Measurements from ENCODE around the gene RYR3. TPM values are rescaled to one million over a fixed set of nuclear protein-coding genes. Genes with fewer than 3 reads are reported as not detected.

RYR3 gene
- total RNA-seq, 1 donor from 2014 or later = 2.2 TPM

DNA sequence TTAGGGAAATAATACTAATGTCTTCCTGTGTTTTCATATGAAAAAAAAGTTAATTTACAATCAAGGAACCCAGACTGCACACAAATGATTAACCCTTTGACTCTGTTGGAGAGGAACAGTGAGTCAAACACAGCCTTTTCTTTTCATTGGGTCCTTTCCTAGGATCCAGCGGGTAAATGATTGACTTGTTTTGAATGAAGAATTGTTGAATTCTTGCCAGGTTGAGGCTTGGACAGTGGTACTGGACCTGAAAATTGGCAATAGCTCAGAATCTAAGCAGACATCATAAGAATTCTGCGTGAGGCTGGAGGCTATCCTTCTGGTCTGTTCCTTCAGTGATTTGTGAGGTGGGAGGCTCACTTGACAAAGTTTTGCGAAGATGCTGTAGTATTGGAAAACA is 143.0 kb downstream of the RYR3 start:
- peaks cover 10% of the 10 kb centered on the region for H3K4me1 Mint-ChIP-seq (ENCODE audit: unreplicated experiment)
- no peak for DNase-seq (ENCODE audit: extremely low spot score, unreplicated experiment)

DNA sequence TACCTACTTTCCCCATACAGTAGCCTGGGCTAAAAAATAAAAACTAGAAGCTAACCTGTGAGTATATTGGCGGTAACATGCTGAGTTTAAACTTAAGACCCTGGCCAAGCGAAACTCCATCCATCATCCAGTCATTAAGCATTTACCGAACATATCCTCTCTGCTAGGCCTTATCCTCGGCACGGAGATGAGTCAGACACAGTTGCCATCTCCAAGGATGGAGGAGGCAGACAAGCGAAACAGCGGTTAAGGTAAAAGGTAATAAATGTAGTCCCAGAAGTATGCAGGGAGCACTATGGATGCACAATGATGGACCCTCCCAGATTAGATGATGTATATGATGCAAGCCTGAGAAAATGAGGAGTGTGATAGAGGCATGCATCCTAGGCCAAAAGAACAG is 143.6 kb downstream of the RYR3 start:
- Mint-ChIP-seq H3K27ac (no peak overlapping the region), H3K4me1 (ENCODE audit: unreplicated experiment) (peaks cover 5% of the 10 kb centered on the region), H3K27me3 (no peaks in the 10 kb centered on the region), H3K9me3 (no peaks in the 10 kb centered on the region), H3K36me3 (no peaks in the 10 kb centered on the region), H3K4me3 (no peak overlapping the region)
- DNase-seq (ENCODE audit: extremely low spot score, unreplicated experiment) = no peak
- TF ChIP-seq, protein P1, sequence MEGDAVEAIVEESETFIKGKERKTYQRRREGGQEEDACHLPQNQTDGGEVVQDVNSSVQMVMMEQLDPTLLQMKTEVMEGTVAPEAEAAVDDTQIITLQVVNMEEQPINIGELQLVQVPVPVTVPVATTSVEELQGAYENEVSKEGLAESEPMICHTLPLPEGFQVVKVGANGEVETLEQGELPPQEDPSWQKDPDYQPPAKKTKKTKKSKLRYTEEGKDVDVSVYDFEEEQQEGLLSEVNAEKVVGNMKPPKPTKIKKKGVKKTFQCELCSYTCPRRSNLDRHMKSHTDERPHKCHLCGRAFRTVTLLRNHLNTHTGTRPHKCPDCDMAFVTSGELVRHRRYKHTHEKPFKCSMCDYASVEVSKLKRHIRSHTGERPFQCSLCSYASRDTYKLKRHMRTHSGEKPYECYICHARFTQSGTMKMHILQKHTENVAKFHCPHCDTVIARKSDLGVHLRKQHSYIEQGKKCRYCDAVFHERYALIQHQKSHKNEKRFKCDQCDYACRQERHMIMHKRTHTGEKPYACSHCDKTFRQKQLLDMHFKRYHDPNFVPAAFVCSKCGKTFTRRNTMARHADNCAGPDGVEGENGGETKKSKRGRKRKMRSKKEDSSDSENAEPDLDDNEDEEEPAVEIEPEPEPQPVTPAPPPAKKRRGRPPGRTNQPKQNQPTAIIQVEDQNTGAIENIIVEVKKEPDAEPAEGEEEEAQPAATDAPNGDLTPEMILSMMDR (conservative IDR thresholded peaks at IDR 0.05) = no peak

More for the DNA sequence above, 143.0 kb downstream of the RYR3 start:
- TF ChIP-seq, protein P1 (conservative IDR thresholded peaks at IDR 0.05) = no peak
- no peaks in the 10 kb centered on the region for H3K27me3 Mint-ChIP-seq
- no peak overlapping the region for H3K27ac Mint-ChIP-seq
- H3K9me3 Mint-ChIP-seq = no peaks in the 10 kb centered on the region
- no peaks in the 10 kb centered on the region for H3K36me3 Mint-ChIP-seq
- no peak overlapping the region for H3K4me3 Mint-ChIP-seq

DNA sequence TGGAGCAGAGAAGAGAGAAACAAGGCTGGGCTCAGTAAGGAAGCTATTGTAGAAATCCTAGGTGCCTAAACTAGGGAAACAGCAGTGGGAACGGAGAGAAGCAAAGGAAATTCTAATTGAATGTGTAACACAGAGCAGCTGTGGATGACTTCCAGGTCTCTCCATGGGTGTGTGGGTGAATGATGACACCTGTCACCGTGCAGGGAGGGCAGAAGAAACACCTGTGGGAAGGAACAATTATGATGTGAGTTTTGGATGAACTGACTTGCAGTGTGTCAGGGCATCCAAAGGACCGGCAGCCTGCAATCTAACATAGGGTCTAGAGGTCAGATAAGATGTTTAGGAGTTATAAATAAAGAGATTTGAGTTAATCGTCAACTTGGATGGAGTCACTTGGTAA is 144.2 kb downstream of the RYR3 start:
- no peak overlapping the region for H3K4me3 Mint-ChIP-seq
- H3K27me3 Mint-ChIP-seq = no peaks in the 10 kb centered on the region
- no peaks in the 10 kb centered on the region for H3K4me1 Mint-ChIP-seq (ENCODE audit: unreplicated experiment)
- DNase-seq (ENCODE audit: extremely low spot score, unreplicated experiment) = no peak
- no peaks in the 10 kb centered on the region for H3K36me3 Mint-ChIP-seq
- TF ChIP-seq, protein P1 (conservative IDR thresholded peaks at IDR 0.05) = no peak
- no peaks in the 10 kb centered on the region for H3K9me3 Mint-ChIP-seq
- no peak overlapping the region for H3K27ac Mint-ChIP-seq

DNA sequence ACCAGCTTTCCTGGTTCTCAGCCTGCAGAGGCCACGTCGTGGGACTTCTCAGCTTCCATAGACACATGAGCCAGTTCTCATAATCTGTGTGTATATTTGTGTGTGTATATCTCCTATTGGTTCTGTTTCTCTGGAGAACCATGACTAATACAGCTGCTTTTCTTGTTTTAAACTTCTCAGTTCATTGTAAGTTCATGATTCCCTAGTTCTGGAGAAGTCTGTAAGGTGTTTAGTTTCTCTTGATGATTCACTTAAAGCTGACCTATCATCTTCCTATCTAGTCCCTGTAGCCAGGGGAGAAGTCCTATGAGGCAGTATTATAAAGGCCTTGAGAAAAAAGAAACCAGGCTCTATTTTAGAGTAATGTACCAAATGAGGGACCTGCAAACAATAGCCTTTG is 147.7 kb downstream of the RYR3 start:
- Mint-ChIP-seq H3K4me3 (no peak overlapping the region), H3K9me3 (no peaks in the 10 kb centered on the region), H3K36me3 (no peaks in the 10 kb centered on the region), H3K27me3 (no peaks in the 10 kb centered on the region), H3K27ac (peak overlapping the region; percentile 19), H3K4me1 (ENCODE audit: unreplicated experiment) (no peaks in the 10 kb centered on the region)
- TF ChIP-seq, protein P1 (conservative IDR thresholded peaks at IDR 0.05) = no peak
- DNase-seq (ENCODE audit: extremely low spot score, unreplicated experiment) = no peak

DNA sequence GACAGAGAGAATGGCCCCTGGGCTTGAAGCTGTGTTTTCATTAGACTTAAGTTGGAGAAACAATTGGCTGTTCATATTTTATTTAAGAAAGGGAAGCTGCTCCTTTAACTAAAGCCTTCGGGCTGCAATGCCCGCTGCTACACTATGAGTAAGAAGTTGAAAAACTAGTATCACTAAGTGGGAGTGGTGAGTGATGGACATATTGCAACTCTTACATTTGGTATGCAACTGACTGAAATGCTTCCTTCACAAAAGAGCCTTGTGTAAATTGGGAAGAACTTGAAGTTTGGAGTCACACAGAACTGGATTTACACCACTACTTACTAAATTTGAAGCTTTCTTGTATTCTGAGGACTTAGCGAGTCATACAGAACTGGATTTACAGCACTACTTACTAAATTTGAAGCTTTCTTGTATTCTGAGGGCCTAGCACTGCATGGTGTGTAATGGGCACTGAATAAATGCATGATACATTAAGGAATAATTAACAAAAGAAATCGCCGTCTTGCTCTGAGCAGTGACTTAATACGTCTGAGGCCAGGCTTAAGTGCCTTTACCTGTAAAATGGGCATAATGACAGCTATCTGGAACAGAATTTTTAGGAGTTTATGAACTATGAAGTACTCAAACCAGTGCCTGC is 149.5 kb downstream of the RYR3 start:
- TF ChIP-seq, protein P1 (conservative IDR thresholded peaks at IDR 0.05) = no peak
- H3K27ac Mint-ChIP-seq = peak overlapping the region; percentile 90
- no peak overlapping the region for H3K4me3 Mint-ChIP-seq
- H3K9me3 Mint-ChIP-seq = no peaks in the 10 kb centered on the region
- H3K27me3 Mint-ChIP-seq = no peaks in the 10 kb centered on the region
- no peaks in the 10 kb centered on the region for H3K36me3 Mint-ChIP-seq
- DNase-seq (ENCODE audit: extremely low spot score, unreplicated experiment) = no peak
- H3K4me1 Mint-ChIP-seq (ENCODE audit: unreplicated experiment) = no peaks in the 10 kb centered on the region

All from type B pancreatic cell (in vitro differentiated cells).